Uterus (tissue), 4 donors: ENCODE data around the gene ARID1B. TPM values are rescaled to one million over a fixed set of nuclear protein-coding genes. Genes with fewer than 3 reads are reported as not detected.
A peak's percentile ranks its signal among the peaks of the same experiment; 100 is the strongest.

Source experiments
- DNase-seq, 2 donors: peaks; one replicate each; pipeline ENCODE4 v3.0.0-alpha.2; 2019 to 2020
- H3K27ac ChIP-seq, 2 donors: fragments of 200-600 bp; sonication (generic); 1 replicate in 1 of 2; 2 replicates in 1 of 2; pipeline ENCODE4 v1.5.1; 2016 to 2018
- H3K27me3 ChIP-seq, 2 donors: fragments of 200-600 bp; sonication (generic); one replicate each; pipeline ENCODE4 v1.5.1; 2018 to 2019; ENCODE audit warnings: control low read depth in 1 of 2
- H3K36me3 ChIP-seq, 2 donors: fragments of 200-600 bp; sonication (generic); one replicate each; pipeline ENCODE4 v1.5.1; 2019; ENCODE audit warnings: control low read depth in 1 of 2
- H3K4me1 ChIP-seq, 2 donors: fragments of 200-600 bp; sonication (generic); one replicate each; pipeline ENCODE4 v1.5.1; 2018 to 2019; ENCODE audit warnings: control low read depth in 1 of 2
- H3K4me3 ChIP-seq, 2 donors: fragments of 200-600 bp; sonication (generic); 1 replicate in 1 of 2; 2 replicates in 1 of 2; pipeline ENCODE4 v1.5.1; 2018 to 2019; ENCODE audit warnings: mild to moderate bottlenecking in 1 of 2
- H3K9me3 ChIP-seq, 2 donors: fragments of 200-600 bp; sonication (generic); one replicate each; pipeline ENCODE4 v1.5.1; 2019; ENCODE audit warnings: control low read depth in 1 of 2
- POLR2A ChIP-seq, 2 donors: fragments of 450-650 bp; IDR thresholded peaks; one replicate each; pipeline ENCODE4 v1.6.1; 2016; ENCODE audit warnings: antibody characterized with exemption in 2 of 2, mild to moderate bottlenecking in 1 of 2, moderate library complexity in 1 of 2
- intact Hi-C: fragments of 100-400 bp; cut with DNase I; formaldehyde crosslinking; loops from one replicate; pipeline ENCODE4 v1.15.1; 2023; ENCODE audit warnings: low total_unique reads
- total RNA-seq, 4 donors: library from RNA; depleted of rRNA in 3 of 4; stranded (reverse); fragments of >200 nt in 3 of 4; gene quantifications; one replicate each; pipeline versions ENCODE4 v1.1.0 to v1.2.4, GENCODE V29; 2014 to 2023
- TF ChIP-seq, protein P1 (sequence below), 4 experiments: fragments of 200-600 bp in 2 of 4; fragments of 450-650 bp in 2 of 4; sonication (generic) in 2 of 4; IDR thresholded peaks; one replicate each; pipeline ENCODE4 v1.5.1; 2016 to 2019; ENCODE audit warnings: antibody characterized with exemption in 4 of 4, mild to moderate bottlenecking in 2 of 4, moderate library complexity in 1 of 4
- donor health status: DM: yes; HTN: yes; CAD: no.

ARID1B gene
- total RNA-seq, 4 donors from 2014 or later = 63.8 to 198 (median 125) TPM

GRCh38 chr6:157230910-157231309 is 453.7 kb downstream of the ARID1B start:
- Histone ChIP-seq H3K36me3 (no peaks in the 10 kb centered on the region), H3K27ac (peak overlapping the region in 1 of 2 donors; percentile 52), H3K4me3 (no peak overlapping the region), H3K9me3 (no peaks in the 10 kb centered on the region), H3K27me3 (no peaks in the 10 kb centered on the region), H3K4me1 (peaks cover 0 to 4% of the 10 kb centered on the region in 2 donors)
- intact Hi-C loops = no loop called here
- no peak for TF ChIP-seq POLR2A (IDR thresholded peaks at IDR 0.05)
- TF ChIP-seq, protein P1, sequence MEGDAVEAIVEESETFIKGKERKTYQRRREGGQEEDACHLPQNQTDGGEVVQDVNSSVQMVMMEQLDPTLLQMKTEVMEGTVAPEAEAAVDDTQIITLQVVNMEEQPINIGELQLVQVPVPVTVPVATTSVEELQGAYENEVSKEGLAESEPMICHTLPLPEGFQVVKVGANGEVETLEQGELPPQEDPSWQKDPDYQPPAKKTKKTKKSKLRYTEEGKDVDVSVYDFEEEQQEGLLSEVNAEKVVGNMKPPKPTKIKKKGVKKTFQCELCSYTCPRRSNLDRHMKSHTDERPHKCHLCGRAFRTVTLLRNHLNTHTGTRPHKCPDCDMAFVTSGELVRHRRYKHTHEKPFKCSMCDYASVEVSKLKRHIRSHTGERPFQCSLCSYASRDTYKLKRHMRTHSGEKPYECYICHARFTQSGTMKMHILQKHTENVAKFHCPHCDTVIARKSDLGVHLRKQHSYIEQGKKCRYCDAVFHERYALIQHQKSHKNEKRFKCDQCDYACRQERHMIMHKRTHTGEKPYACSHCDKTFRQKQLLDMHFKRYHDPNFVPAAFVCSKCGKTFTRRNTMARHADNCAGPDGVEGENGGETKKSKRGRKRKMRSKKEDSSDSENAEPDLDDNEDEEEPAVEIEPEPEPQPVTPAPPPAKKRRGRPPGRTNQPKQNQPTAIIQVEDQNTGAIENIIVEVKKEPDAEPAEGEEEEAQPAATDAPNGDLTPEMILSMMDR (IDR thresholded peaks at IDR 0.05) = no peak
- no peak for DNase-seq

DNA sequence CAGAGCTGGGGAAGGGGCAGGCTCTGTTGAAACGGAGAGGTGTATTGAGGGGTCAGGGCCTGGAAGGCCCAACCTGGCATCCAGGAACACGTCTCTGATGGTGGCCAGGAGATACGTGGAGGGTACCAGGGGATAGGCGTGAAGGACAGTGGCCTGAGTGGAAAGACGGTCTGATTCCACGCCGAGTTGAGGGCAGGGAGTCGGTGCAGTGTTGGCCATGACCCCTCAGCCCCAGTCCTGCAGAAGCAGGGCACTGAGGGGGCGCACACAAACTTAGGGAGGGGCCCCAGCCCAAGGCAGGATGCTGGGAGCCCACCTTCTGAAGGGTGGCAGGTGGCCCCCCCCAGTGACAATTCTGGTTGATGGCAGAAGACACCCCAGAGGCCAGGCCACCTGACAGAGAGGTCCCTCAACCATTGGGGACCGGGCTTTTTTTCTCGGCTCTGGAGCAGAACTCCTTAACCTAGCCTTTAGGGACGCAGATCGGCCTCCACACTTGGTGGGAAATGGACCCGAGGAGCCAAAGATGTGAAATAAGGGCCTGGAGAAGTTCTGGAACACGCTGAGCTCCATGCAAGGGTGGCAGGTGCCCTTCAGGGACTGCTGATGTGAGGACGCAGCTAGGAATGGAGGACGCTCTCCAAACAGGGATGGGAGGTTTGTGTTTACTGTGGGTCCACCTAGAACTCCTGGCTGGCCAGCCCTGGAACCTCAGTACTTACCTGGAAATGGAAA is 455.1 kb downstream of the ARID1B start:
- no peaks in the 10 kb centered on the region for H3K36me3 ChIP-seq
- H3K4me1 ChIP-seq = no peaks in the 10 kb centered on the region
- no peaks in the 10 kb centered on the region for H3K9me3 ChIP-seq
- peak overlapping the region; percentile 10 to 52 for H3K27ac ChIP-seq
- H3K4me3 ChIP-seq = no peak overlapping the region
- intact Hi-C loops = no loop called here
- no peak for DNase-seq
- H3K27me3 ChIP-seq = no peaks in the 10 kb centered on the region
- TF ChIP-seq POLR2A (IDR thresholded peaks at IDR 0.05) = no peak
- TF ChIP-seq, protein P1 (IDR thresholded peaks at IDR 0.05) = no peak

DNA sequence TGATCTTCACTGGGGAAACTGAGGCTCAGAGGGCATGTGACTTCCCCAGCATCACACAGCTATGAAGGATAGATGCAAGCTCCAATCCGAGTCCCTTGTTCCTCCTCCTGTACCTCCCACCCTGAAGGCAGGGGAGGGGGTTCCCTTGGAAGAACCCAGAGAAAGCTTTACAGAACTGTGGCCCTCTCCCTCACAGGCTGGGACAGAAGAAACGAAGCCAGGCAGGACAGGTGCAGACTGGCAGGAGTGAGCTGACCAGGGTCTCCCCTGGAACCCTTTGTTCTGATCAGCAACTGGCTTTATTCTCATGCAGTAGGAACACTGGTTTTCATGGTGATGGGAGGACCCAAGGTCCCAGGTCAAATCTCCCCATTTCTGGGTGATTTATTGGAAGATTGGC is 456.0 kb downstream of the ARID1B start:
- Histone ChIP-seq H3K4me1 (no peaks in the 10 kb centered on the region), H3K27ac (no peak overlapping the region), H3K27me3 (no peaks in the 10 kb centered on the region), H3K36me3 (no peaks in the 10 kb centered on the region), H3K4me3 (no peak overlapping the region), H3K9me3 (no peaks in the 10 kb centered on the region)
- no peak for DNase-seq
- TF ChIP-seq, protein P1 (IDR thresholded peaks at IDR 0.05) = no peak
- intact Hi-C loops = no loop called here

- Histone ChIP-seq H3K27me3 (no peaks in the 10 kb centered on the region), H3K27ac (no peak overlapping the region), H3K36me3 (no peaks in the 10 kb centered on the region), H3K4me1 (no peaks in the 10 kb centered on the region), H3K4me3 (no peak overlapping the region), H3K9me3 (no peaks in the 10 kb centered on the region)
- TF ChIP-seq, protein P1 (IDR thresholded peaks at IDR 0.05) = no peak
- TF ChIP-seq POLR2A (IDR thresholded peaks at IDR 0.05) = no peak
- DNase-seq = no peak
- intact Hi-C loops = no loop called here
Measured at GRCh38 chr6:157233686-157234085, 456.5 kb downstream of the ARID1B start.

DNA sequence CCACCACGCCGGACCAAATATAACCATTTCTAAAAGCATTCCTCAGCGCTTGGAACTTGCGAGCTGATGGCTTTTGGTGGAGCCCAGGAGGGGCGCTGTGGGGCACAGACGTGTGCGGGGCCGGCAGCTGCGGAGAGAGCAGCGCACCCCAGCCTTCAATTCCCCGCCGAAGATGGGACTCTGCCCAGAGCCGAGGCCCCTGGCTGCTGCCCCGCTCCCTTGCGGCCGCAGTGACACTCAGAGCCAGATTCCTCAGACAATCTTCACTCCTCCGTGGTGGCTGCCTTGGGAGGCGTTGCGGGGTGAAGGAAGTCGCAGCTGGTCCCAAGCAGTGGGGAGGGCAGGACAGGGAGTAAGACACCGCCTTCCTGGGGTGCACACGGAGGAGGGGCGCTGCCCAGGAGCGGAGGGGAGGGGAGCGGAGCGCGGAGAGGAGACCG is 458.4 kb downstream of the ARID1B start:
- intact Hi-C loops = no loop called here
- TF ChIP-seq POLR2A (IDR thresholded peaks at IDR 0.05) = peak in 1 of 2 donors; percentile 43
- TF ChIP-seq, protein P1 (IDR thresholded peaks at IDR 0.05) = peak; percentile 47 to 80 (median 60)
- DNase-seq = peak; percentile 73
- Histone ChIP-seq H3K27ac (peak overlapping the region; percentile 76 to 89), H3K36me3 (no peaks in the 10 kb centered on the region), H3K27me3 (no peaks in the 10 kb centered on the region), H3K4me1 (no peaks in the 10 kb centered on the region), H3K4me3 (peak overlapping the region; percentile 43 to 44), H3K9me3 (no peaks in the 10 kb centered on the region)
